Activated CD8-positive, alpha-beta T cell treated with anti-CD3 and anti-CD28 coated beads, Interleukin-2, amount 10 ng/mL, durations not matched to agents 7 days and 5 days (primary cell): ENCODE data around the gene PDPK1. TPM values are rescaled to one million over a fixed set of nuclear protein-coding genes. Genes with fewer than 3 reads are reported as not detected.
"Not testable (repeated sequence)": the region's sequence is repeated elsewhere in the genome, so short reads cannot be mapped to it uniquely, and the experiment has no call there.

Source experiments
- ATAC-seq: fragments of 150-1000 bp; cut with Tn5 transposase; one replicate; pipeline ENCODE4 v1.10.0; 2021; ENCODE audit warnings: moderate library complexity
- CTCF ChIA-PET: fragments of 350-600 bp; sonication (Branson Sonifier 250); formaldehyde crosslinking; loops from one replicate; lab custom pipeline; 2021; ENCODE audit warnings: antibody characterized with exemption; lab: Charles Lee
- POLR2A ChIA-PET: fragments of 350-600 bp; sonication (Branson Sonifier 250); formaldehyde crosslinking; loops from one replicate; lab custom pipeline; 2021; ENCODE audit warnings: antibody characterized with exemption; lab: Charles Lee
- DNase-seq: peaks from one replicate; pipeline ENCODE4 v3.0.0-alpha.2; 2020
- H3K27ac Mint-ChIP-seq: one replicate; pipeline ENCODE4 v1.8.0; 2021; ENCODE audit warnings: mild to moderate bottlenecking, mixed read lengths
- H3K27me3 Mint-ChIP-seq: one replicate; pipeline ENCODE4 v1.8.0; 2021; ENCODE audit warnings: low read depth, mixed read lengths
- H3K36me3 Mint-ChIP-seq: one replicate; pipeline ENCODE4 v1.8.0; 2021; ENCODE audit warnings: low read depth, mixed read lengths
- H3K4me1 Mint-ChIP-seq: one replicate; pipeline ENCODE4 v1.8.0; 2021; ENCODE audit warnings: low read depth, mixed read lengths
- H3K4me3 Mint-ChIP-seq: one replicate; pipeline ENCODE4 v1.8.0; 2021; ENCODE audit warnings: mild to moderate bottlenecking, mixed read lengths
- H3K9me3 Mint-ChIP-seq: one replicate; pipeline ENCODE4 v1.8.0; 2022; ENCODE audit warnings: mixed read lengths; ENCODE audit not compliant: insufficient read depth
- microRNA-seq: library from miRNA; unstranded; fragments of <30 nt; microRNA quantifications from one replicate; pipeline ENCODE4 v1.2.0, GENCODE V29; 2022
- total RNA-seq, 2 experiments: library from RNA; stranded (reverse); gene quantifications; one replicate each; pipeline ENCODE4 v1.2.3, GENCODE V29; 2021

Gene PDPK1
- total RNA-seq, 2 experiments from 2014 or later = 41.2 to 49.6 TPM

- DNase-seq, H3K4me3 Mint-ChIP-seq, H3K36me3 Mint-ChIP-seq, H3K27ac Mint-ChIP-seq, ATAC-seq, H3K27me3 Mint-ChIP-seq, POLR2A ChIA-PET, H3K9me3 Mint-ChIP-seq, H3K4me1 Mint-ChIP-seq, CTCF ChIA-PET: not testable (repeated sequence)
Measured at GRCh38 chr16:2644754-2645453, 107.1 kb downstream of the PDPK1 start.

- DNase-seq, H3K9me3 Mint-ChIP-seq, H3K36me3 Mint-ChIP-seq, ATAC-seq, H3K4me3 Mint-ChIP-seq, H3K27ac Mint-ChIP-seq, CTCF ChIA-PET, H3K4me1 Mint-ChIP-seq, H3K27me3 Mint-ChIP-seq, POLR2A ChIA-PET: not testable (repeated sequence)
Measured at GRCh38 chr16:2651268-2651871, 113.5 kb downstream of the PDPK1 start.

Small RNA genes within 50 kb of the gene (microRNA-seq; reads per million reads assigned to microRNA genes)
- not detected for gene MIR3178

Other genes with a start within 250 kb of the PDPK1 start
- 1 to 10 TPM; 6.3 to 6.8 TPM for gene ABCA3, start 197.3 kb upstream of the PDPK1 start, total RNA-seq
- 100 to 1,000 TPM; 105 to 110 TPM for gene CCNF, start 108.6 kb upstream of the PDPK1 start, total RNA-seq
- 10 to 100 TPM; 21.6 to 32.9 TPM for gene TEDC2, start 77.9 kb upstream of the PDPK1 start, total RNA-seq
- under 1 TPM in 1 of 2 experiments, not detected in 1; 0.10 TPM for gene NTN3, start 66.7 kb upstream of the PDPK1 start, total RNA-seq
- 10 to 100 TPM; 21.1 to 22.4 TPM for gene TBC1D24, start 62.9 kb upstream of the PDPK1 start, total RNA-seq
- gene ATP6V0C, start 24.1 kb upstream of the PDPK1 start, total RNA-seq = 100 to 1,000 TPM; 105 to 110 TPM
- gene AMDHD2, start 17.6 kb upstream of the PDPK1 start, total RNA-seq = 10 to 100 TPM; 54.0 to 58.5 TPM
- gene CEMP1, start 6.6 kb upstream of the PDPK1 start, total RNA-seq = not detected
- gene KCTD5, start 144.5 kb downstream of the PDPK1 start, total RNA-seq = 10 to 100 TPM; 33.2 to 35.9 TPM
- gene PRSS27, start 182.2 kb downstream of the PDPK1 start, total RNA-seq = 1 to 10 TPM in 1 of 2 experiments, under 1 TPM in 1; 0.70 to 1.0 TPM
- 100 to 1,000 TPM; 501 to 511 TPM for gene SRRM2, start 214.6 kb downstream of the PDPK1 start, total RNA-seq
- gene ELOB, start 239.3 kb downstream of the PDPK1 start, total RNA-seq = 100 to 1,000 TPM; 163 to 182 TPM
- gene PRSS33, start 249.5 kb downstream of the PDPK1 start, total RNA-seq = not detected